HG02870 (cell line): ENCODE results near the gene SLC38A5.

Source experiments
- ATAC-seq: cut with Tn5 transposase; IDR thresholded peaks from one replicate; pipeline ENCODE4 v1.9.1; 2021; ENCODE audit warnings: mild to moderate bottlenecking, moderate library complexity; ENCODE audit not compliant: unreplicated experiment

The SLC38A5 gene

DNA sequence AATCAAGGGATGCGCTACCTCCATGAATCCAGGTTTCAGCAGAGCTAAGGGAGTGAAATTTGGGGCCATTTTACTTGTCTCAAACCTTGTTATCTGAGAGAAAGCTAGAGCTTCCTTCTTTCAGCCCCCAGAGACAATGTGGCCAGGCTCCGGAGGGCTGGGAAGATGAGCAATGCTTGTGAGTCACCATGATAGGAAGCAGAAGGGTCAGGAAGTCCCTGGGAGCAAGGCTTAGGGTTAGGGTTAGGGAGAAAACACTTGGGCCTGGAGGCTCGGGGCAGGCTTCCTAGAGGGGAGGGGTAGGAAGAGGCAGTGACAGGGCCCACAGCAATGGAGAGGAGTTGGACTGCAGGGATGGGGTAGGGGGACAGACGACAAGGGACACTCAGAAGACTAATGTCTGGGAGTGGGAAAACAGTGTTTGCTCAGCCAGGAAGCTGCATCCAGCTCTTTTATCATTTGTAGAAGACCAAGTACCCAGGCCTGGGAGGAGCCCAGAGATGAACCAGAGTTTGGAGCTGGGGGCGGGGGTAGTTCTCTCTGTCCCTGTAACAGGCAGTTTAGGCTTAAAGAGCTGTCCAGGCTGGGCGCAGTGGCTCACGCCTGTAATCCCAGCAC lies 22.3 kb upstream of the SLC38A5 start:
- no peak for ATAC-seq

DNA sequence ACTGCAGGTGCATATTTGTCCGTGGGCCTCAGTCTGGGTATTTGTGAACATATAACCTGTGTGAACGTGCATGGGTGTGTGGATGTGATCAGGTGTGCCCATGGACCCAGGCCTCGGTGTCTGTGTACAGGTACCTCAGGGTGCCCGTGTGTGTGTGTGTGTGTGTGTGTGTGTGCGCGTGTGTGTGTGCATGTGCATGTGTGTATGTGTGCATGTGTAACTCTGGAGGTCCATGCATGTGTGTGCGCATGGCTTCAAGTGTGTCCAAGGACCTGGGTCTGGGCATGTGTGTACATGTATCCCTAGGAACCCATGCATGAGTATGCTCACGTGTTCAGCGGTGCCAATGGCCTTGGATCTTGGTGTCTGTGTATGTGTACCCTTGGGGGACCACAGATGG lies 21.7 kb upstream of the SLC38A5 start:
- no peak for ATAC-seq

DNA sequence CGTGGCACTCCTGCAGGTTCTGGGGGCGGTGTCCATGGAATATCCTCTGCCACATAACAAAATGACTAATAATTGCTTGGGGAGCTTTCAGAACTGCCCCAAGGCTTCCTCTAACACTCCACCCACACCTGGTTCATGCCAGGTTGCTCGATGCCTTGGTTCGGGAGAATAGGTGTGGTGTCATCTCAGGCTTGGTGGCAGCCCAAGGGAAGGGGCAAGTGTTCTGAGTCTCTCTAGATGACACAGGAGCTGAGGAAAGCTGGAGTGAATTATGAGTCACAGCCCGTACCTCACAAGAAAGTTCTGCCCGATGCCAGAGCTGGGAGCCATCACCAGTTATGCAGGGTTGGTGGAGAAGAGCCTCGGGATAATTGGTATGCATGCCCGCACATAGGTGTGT lies 20.6 kb upstream of the SLC38A5 start:
- no peak for ATAC-seq

DNA sequence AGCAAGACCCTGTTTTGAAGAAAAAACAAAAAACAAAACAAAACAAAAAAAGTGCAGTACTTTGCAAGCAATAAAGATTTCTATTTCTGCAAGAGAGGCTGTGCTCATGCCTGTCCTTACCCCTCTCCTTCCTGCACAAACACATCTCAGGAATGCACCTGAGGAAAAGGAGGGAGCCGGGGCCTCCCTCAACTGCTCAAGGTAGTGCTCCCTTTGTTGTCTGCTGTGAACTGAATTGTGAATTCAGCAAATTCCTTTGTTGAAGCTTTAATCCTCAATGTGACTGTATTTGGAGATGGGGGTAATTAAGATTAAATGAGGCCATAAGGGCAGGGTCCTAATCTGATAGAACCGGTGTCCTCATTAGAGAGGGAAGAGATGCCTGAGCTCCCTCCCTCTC lies 19.8 kb upstream of the SLC38A5 start:
- ATAC-seq: no peak

DNA sequence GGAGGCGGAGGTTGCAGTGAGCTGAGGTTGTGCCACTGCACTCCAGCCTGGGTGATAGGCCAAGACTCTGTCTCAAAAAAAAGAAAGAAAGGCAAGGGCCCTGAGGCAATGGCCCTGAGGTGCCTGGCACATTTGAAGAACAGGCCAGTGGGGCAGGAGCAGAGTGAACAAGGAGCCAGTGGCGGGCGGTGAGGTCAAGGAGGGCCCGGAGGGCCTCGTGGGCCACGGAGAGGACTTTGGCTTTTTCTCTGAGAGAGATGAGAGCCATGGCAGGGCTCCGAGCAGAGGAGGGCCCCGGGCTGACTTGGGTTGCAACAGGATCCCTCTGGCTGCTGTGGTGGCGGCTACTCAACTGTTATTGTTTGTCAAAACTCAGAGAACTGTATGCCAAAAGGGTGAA lies 19.2 kb upstream of the SLC38A5 start:
- ATAC-seq: no peak

DNA sequence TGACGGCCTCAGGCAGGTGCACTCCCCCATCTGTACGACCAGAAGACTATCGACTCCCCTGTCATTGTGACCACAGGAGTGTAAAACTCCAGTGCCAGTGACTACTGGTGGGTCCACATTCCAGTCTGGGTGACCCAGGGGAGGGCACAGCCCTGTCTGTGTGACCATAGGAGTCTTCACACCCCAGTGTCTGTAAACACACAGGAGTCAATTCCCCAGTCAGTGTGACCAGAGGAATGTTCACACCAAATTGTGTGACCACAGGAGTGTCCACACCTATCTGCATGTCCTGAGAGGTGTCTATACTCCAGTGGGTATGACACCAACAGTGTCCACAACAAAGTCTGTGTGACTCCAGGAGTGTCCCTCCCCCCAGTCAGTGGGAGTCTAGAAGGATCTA lies 18.0 kb upstream of the SLC38A5 start:
- no peak for ATAC-seq

DNA sequence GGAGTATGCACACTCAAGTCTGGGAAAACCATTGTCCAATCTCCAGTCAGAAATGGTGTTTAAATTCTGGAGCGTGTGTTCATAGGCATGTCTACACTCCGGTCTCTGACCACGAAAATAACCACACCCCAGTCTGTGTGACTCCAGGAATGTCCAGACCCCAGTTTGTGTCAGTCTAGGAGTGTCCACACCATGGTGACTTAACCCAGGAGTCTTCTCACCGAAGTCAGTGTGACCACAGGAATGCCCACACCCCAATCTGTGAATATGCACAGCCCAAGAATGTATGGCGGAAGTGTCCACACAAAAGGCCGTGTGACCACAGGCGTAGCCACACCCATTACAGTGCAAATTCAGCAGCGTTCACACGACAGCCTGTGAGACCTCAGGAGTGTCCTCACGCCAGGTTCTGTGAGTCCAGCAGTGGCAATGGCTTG lies 17.3 kb upstream of the SLC38A5 start:
- ATAC-seq: no peak

DNA sequence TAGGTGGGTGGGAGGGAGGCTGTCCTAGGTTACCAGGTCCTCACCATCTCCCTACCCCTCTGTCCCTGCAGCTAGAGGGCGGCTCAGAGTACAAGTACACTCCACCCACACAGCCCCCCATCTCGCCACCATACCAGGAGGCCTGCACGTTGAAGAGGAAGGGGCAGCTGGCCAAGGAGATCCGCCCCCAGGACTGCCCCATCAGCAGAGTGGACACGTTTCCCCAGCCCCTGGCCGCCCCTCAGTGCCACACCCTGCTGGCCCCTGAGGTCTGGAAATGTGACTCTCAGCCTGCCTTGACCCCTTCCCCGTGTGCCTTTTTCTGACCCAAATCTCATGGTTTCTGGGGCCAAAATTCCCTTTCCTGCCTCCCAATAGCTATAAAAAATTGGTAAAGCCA lies 12.5 kb upstream of the SLC38A5 start:
- ATAC-seq: no peak

DNA sequence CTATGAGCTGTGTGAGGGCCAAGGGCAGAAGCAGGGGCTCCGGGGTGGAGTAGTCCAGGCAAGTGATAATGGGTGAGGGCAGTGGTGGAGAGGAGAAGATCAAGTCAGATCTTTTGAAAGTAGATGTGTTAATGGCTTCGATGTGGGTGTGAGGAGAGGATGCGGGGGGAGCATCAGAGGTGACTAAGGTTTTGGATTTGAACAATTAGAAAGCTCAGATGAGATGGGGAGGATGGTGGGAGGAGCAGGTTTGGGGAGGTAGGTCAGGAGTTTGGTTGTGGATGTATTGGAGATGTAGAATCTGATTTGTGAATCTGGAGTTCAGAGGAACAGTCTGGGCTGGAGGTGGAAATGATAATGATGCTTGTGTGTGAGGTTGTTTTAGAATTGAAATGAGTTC lies 10.5 kb upstream of the SLC38A5 start:
- no peak for ATAC-seq

DNA sequence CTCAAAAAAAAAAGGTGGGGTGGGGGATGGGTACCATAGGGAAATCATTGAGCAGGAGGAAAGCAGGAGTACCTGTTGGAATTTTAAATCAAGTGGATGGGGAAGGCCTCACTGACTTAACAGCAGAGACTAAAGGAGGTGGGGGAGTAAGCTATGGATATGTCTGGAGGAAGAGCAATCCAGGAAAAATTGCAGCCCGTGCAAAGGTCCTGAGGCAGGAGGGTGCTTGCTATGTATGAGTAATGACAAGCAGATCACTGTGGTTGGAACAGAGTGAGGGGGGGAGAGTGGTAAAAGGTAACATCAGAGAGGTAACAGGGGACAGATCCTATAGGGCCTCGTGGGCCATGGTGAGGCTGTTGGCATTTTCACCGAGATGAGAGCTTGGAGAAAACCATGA lies 10.1 kb upstream of the SLC38A5 start:
- ATAC-seq: no peak

DNA sequence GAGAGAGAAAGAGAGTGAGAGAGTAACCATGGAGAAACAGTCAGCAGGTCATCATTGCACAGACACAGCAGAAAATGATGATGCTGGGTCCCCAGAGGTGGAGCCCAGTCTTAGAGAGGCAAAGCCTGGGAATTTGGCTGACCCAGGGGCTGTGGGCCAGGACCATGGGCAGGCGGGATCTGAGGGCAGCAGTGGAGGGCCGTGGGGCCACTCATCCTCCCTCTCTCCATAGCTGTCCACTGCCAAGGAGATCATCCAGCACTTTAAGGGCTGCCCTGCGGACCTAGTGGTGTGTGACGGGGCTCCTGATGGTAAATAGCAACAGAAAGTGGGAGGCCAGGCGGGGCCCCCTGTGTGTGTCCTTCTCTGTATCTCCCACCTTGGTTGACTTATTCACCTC lies 8.7 kb upstream of the SLC38A5 start:
- ATAC-seq: no peak

DNA sequence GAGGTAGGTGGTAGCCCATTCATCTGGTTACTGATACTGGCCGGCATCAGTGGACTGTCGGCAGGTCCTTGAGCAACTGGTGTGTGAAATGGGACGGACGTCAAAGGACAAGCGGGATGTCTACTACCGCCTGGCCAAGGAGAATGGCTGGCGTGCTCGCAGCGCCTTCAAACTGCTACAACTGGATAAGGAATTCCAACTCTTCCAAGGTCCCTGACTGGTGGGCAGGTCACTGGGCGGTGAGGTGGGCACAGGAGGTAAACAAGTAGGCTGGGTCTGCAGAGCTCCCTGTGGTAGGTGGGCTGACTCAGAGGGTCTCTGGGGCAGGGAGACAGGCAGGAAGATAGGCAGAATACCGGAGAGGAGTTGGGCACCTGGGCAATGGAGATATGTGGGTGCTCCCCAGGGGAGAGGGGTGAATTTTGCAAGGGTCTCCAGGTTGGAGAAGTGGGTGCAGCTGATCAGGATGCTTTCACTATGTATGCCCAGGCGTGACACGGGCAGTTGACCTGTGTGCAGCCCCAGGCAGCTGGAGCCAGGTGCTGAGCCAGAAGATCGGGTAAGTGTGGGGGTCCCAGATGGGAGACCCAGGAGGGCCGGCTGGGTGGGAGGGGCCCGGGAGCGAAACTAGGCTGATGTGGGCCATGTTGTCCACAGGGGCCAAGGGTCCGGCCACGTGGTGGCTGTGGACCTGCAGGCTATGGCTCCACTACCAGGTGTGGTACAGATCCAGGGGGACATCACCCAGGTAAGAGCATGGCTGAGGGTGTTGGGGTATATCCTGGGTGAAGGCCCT lies 8.1 kb upstream of the SLC38A5 start:
- ATAC-seq: no peak

DNA sequence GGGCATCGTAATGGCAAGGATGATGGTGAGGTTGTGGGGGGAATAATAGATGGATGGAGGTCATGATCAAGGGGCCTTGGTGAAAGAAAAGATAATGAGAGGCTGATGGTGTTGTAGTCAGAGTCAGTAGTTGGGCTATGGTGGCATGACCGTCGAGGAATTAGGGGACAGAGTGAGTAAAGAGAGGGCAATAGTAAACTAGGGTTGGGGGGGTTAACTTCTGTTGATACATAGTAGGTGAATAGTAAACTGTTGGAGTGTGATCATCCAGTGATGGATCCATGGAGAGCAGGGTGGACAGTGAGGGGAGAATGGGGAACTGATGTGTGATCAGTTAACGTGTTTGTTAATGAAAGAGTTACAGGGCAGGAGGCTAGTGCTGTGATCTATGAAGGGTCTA lies 6.9 kb upstream of the SLC38A5 start:
- no peak for ATAC-seq

DNA sequence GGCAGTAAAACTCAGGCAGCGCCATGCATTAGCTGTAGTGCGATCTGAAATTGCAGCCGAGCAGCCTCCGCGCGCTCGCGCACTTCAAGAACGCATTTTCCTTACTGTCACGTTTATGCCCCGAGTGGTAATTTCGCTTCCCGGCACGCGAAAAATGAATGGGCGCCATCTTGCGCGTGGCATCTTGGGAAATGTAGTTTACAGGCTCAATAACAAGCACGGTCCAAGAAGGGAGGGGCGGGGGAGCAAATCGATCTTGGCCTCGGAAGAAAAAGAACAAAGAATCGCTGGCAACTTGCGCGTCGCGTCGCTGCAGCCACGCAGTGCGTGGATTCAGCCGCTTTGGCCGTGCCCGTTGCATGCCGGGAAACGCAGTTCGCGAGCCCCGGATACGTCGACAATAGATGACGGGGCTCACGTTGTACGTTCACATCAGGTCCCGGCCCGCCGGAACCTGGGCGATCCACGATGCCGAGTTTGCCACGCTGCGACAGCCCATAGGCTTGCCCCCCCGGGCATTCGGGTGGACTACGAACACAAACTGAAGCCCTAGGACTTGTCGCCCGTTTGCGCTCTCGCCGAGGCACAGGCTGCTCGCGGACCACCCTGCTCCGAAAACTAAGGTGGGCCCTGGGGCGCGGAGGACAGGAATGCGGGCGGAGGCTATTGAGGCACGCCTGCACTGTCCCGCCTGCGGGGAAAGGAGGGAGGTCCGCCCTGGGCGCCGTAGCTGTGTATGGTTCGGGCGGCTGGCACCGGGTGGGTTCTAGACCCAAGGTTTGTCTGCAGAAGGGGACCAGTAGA lies 5.9 kb upstream of the SLC38A5 start, which contains the start of gene FTSJ1:
FTSJ1 (plus strand) TSS at position 426 of the 804 bp plus-strand sequence. CDS start 1,849 bp downstream, outside the sequence.
- ATAC-seq: peak; percentile 75

DNA sequence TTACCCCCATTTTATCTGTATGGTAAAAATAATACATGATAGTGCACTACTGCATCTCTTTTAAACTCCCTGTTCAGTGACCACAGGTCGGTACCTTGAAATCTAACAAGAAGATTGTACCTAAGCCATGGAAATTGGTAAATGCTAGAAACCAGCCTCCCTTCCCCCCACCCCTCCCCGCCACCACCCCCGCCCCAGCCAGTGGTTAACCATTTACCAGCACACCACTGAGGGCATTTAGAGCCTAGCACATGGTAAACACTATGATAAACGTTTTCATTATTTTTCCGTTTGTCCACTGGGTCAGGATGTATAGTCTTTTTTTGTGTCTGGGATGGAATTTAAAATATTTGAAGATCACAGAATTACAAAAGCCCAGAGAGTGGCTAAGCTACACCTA lies 5.2 kb upstream of the SLC38A5 start:
- no peak for ATAC-seq

DNA sequence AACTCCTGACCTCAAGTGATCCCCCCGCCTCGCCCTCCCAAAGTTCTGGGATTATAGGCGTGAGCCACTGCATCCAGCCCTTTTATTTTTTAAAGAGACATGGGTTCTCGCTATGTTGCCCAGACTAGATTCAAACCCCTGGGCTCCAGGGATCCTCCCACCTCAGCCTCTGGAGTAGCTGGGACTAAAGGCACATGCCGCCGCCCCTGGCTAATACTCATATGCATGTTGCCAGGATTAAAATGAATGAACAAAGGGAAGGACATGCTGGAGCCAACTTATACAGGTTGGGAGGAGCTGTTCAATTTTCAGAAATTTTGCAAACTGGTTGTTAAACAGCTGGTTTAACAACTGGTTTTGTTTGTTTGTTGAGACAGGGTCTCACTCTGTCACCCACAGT lies 4.5 kb upstream of the SLC38A5 start:
- no peak for ATAC-seq

DNA sequence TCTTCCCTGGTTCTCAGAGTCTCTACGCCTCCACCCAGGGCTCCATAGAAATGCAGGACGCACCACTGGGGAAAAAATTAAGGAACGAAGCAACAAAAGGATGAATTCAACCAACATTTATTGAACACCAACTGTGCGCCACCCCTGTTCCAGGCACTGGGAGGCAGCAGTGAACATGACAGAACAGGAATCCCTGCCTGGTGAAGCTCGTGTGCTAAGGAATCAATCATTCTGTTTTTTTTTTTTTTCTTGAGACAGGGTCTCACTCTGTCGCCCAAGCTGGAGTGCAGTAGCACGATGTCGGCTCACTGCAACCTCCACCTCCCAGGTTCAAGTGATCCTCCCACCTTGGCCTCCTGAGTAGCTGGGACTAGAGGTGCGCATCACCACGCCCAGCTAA lies 4.1 kb upstream of the SLC38A5 start:
- ATAC-seq: no peak

DNA sequence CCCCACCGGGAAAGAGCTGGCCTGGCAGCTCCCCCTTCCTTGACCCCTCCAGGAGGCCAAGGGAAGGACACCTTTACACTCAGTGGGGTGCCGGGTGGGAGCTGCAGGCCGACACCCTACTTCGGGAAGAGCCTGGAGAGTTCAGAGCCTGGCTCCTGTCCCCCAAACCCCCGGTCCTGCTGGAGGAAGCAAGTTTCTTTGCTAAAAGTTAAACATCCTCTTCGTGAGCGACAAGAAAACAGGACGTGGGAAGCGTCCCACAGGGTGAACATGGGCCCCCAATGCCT lies 3.6 kb upstream of the SLC38A5 start:
- no peak for ATAC-seq

DNA sequence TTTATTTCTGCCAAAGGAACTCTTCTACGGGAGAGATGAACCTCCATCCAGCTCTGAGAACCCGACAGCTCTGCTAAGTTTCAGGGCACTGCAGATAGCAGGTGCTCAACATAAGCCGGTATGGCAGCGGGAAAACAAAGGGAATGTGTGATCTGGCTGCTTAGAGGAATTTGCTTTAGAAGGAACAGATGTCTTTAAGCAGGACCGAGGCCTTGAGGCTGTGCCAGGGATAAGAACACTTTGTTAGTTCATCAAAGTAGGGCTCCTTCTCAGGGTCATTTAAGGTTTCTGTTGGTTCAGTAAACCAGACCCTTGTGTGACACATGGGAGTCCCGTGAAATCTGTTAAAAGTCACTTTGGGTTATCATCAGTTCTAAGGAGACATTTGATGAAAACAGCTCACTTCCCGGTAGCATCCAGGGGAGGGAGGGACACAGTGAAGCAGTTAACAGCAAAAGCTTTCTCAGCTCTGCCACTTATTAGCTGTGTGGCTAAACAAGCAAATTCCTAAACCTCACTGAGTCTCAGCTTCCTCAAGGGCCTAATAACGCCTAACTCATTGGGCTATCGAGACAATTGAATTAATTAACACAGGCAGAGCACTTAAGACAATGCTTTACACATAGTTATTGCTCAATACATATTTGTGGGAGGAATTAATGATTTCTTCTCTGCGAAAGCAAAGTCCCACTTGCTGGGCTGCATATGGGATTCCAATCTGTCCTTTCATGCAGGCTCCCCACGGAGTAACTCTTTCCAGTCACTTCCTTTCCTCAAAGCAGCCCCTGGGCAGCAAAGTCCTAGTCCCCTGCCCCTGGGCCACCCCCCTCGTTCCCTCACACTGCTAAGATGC lies 3.0 kb upstream of the SLC38A5 start:
- ATAC-seq: no peak

DNA sequence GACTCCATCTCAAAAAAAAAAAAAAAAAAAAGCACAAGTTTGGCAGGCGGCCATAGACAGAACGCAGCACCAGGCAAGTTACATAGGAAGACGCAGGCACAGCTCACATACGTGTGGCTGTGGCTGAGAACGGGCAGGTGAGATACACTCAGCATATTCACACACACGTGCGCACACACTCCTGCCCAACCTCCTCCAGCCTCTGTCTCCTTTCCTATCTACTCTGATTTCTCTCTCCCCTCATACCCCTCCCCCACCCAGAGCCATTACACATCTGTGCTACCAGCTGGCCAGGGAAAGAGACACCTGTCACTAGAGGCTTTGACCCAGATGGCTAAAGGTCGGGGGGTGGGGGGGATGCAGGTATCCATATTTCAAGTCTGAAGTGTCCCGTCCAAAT lies 2.2 kb upstream of the SLC38A5 start:
- ATAC-seq: no peak

DNA sequence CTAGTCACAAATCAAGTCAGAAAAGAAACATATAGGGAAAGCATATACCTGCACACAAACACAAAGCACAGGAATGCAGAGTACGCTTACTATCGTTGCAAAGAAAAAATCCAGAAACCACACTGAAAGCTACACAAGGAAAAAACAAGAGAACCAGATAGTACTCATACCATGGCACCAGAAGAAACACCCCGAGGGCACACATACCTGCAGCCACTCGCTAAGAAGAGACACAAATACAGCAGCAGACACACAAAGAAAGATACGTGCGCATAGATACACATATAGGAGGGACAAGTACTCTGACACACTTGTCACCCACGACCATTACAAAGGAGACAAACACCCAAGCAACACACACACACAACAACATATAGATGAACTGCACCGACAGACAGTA lies 1.4 kb upstream of the SLC38A5 start:
- ATAC-seq: no peak
